Liver (tissue), 9 donors: ENCODE data around the gene TRMT13. TPM values are rescaled to one million over a fixed set of nuclear protein-coding genes. Genes with fewer than 3 reads are reported as not detected.

Experiments used
- DNase-seq: peaks from one replicate; pipeline ENCODE4 v3.0.0-alpha.2; 2017; ENCODE audit warnings: low spot score
- H3K27ac ChIP-seq, 2 donors: one replicate each; pipeline ENCODE4 v1.7.0; 2013; ENCODE audit warnings: inconsistent platforms in 2 of 2, low read length in 2 of 2, control low read depth in 1 of 2, low read depth in 1 of 2, mild to moderate bottlenecking in 1 of 2
- H3K27me3 ChIP-seq, 4 donors: one replicate each; pipeline versions ENCODE4 v1.6.1 to v1.7.0; 2013; ENCODE audit warnings: low read length in 3 of 4, inconsistent platforms in 1 of 4, mild to moderate bottlenecking in 1 of 4, moderate library complexity in 1 of 4; ENCODE audit not compliant: control insufficient read depth in 4 of 4, insufficient read depth in 4 of 4
- H3K36me3 ChIP-seq, 4 donors: one replicate each; pipeline versions ENCODE4 v1.6.1 to v1.7.0; 2013; ENCODE audit warnings: low read length in 3 of 4, mild to moderate bottlenecking in 3 of 4, low read depth in 1 of 4, moderate library complexity in 1 of 4; ENCODE audit not compliant: control insufficient read depth in 4 of 4, insufficient read depth in 3 of 4
- H3K4me1 ChIP-seq, 4 donors: one replicate each; pipeline versions ENCODE4 v1.6.1 to v1.7.0; 2013; ENCODE audit warnings: low read length in 3 of 4, mild to moderate bottlenecking in 3 of 4, moderate library complexity in 1 of 4; ENCODE audit not compliant: control insufficient read depth in 4 of 4, insufficient read depth in 4 of 4
- H3K4me3 ChIP-seq, 3 donors: one replicate each; pipeline versions ENCODE4 v1.6.1 to v1.7.0; 2013; ENCODE audit warnings: low read length in 3 of 3, control low read depth in 1 of 3, low read depth in 1 of 3, mild to moderate bottlenecking in 1 of 3
- H3K9ac ChIP-seq, 2 donors: one replicate each; pipeline ENCODE4 v1.7.0; 2013; ENCODE audit warnings: low read length in 2 of 2, mild to moderate bottlenecking in 2 of 2, moderate library complexity in 2 of 2, control low read depth in 1 of 2, low read depth in 1 of 2
- H3K9me3 ChIP-seq, 4 donors: one replicate each; pipeline versions ENCODE4 v1.6.1 to v1.7.0; 2013; ENCODE audit warnings: low read length in 3 of 4; ENCODE audit not compliant: control insufficient read depth in 4 of 4
- EGR1 ChIP-seq, 2 donors: IDR thresholded peaks; 2 replicates each; pipeline ENCODE4 v1.6.1; 2016 to 2018; ENCODE audit warnings: antibody characterized with exemption in 2 of 2, low read depth in 2 of 2
- FOXA1 ChIP-seq: IDR thresholded peaks from 2 replicates; pipeline ENCODE4 v1.6.1; 2016; ENCODE audit warnings: antibody characterized with exemption
- FOXA2 ChIP-seq: IDR thresholded peaks from 2 replicates; pipeline ENCODE4 v1.6.1; 2016; ENCODE audit warnings: antibody characterized with exemption
- GABPA ChIP-seq, 2 donors: IDR thresholded peaks in 1 of 2; conservative IDR thresholded peaks in 1 of 2; 2 replicates each; pipeline ENCODE4 v1.6.1; 2016; ENCODE audit warnings: antibody characterized with exemption in 2 of 2, mild to moderate bottlenecking in 1 of 2, moderate library complexity in 1 of 2
- HNF4A ChIP-seq, 2 donors: conservative IDR thresholded peaks; 2 replicates each; pipeline ENCODE4 v1.6.1; 2016; ENCODE audit warnings: antibody characterized with exemption in 2 of 2, mild to moderate bottlenecking in 2 of 2
- HNF4G ChIP-seq: IDR thresholded peaks from 2 replicates; pipeline ENCODE4 v1.6.1; 2016; ENCODE audit warnings: antibody characterized with exemption
- JUND ChIP-seq, 2 donors: IDR thresholded peaks; 2 replicates each; pipeline ENCODE4 v1.6.1; 2016; ENCODE audit warnings: antibody characterized with exemption in 2 of 2
- NR2F2 ChIP-seq: IDR thresholded peaks from 2 replicates; pipeline ENCODE4 v1.6.1; 2016; ENCODE audit warnings: antibody characterized with exemption
- RAD21 ChIP-seq, 2 donors: IDR thresholded peaks; 2 replicates each; pipeline ENCODE4 v1.6.1; 2016; ENCODE audit warnings: antibody characterized with exemption in 2 of 2, mild to moderate bottlenecking in 2 of 2
- RXRA ChIP-seq, 2 donors: IDR thresholded peaks; 2 replicates each; pipeline ENCODE4 v1.6.1; 2017 to 2018; ENCODE audit warnings: antibody characterized with exemption in 2 of 2, mild to moderate bottlenecking in 1 of 2
- SP1 ChIP-seq: IDR thresholded peaks from 2 replicates; pipeline ENCODE4 v1.6.1; 2018; ENCODE audit warnings: antibody characterized with exemption, mild to moderate bottlenecking
- TAF1 ChIP-seq: conservative IDR thresholded peaks from 2 replicates; pipeline ENCODE4 v1.6.1; 2016; ENCODE audit warnings: antibody characterized with exemption, mild to moderate bottlenecking
- YY1 ChIP-seq: IDR thresholded peaks from 2 replicates; pipeline ENCODE4 v1.6.1; 2016; ENCODE audit warnings: antibody characterized with exemption, mild to moderate bottlenecking
- WGBS: extraction: QIAGEN DNeasy Blood & Tissue Kit; methylation state at CpG from one replicate; pipeline ENCODE4 v1.1.7; 2013; 5-methylcytosine and 5-hydroxymethylcytosine counted together
- polyA plus RNA-seq, 2 donors: library from polyadenylated mRNA; stranded (reverse) in 1 of 2; unstranded in 1 of 2; fragments of 200-250 nt in 1 of 2; fragments of >200 nt in 1 of 2; fragmentation: Nextera tagmentation in 1 of 2; extraction: Ambion mirVana in 1 of 2; gene quantifications; one replicate each; pipeline versions ENCODE4 v1.2.1 to v1.2.3, GENCODE V29; 2013 to 2015
- total RNA-seq, 2 donors: library from RNA; depleted of rRNA; stranded (reverse); fragments of >200 nt; gene quantifications; one replicate each; pipeline ENCODE4 v1.2.3, GENCODE V29; 2014
- TF ChIP-seq, protein P1 (sequence below): IDR thresholded peaks from 2 replicates; pipeline ENCODE4 v1.6.1; 2016; ENCODE audit warnings: antibody characterized with exemption
- TF ChIP-seq, protein P2 (sequence below): IDR thresholded peaks from 2 replicates; pipeline ENCODE4 v1.6.1; 2016; ENCODE audit warnings: antibody characterized with exemption, mild to moderate bottlenecking
- TF ChIP-seq, protein P3 (sequence below): fragments of 150-350 bp; IDR thresholded peaks from 2 replicates; pipeline ENCODE4 v1.5.1; 2017; ENCODE audit warnings: improper control_type of control experiment, low read depth, low read length; ENCODE audit not compliant: missing input control
- TF ChIP-seq, protein P4 (sequence below): IDR thresholded peaks from 2 replicates; pipeline ENCODE4 v1.6.1; 2016; ENCODE audit warnings: antibody characterized with exemption
- TF ChIP-seq, protein P5 (sequence below): IDR thresholded peaks from 2 replicates; pipeline ENCODE4 v1.6.1; 2016; ENCODE audit warnings: antibody characterized with exemption
- donor health status: healthy.
- donor health status: healthy.
- donor health status: healthy.
- donor health status: healthy.
- donor health status: healthy.

The TRMT13 gene
- total and polyA plus RNA-seq, 4 donors = 3.5 to 11.2 (median 9.3) TPM

DNA sequence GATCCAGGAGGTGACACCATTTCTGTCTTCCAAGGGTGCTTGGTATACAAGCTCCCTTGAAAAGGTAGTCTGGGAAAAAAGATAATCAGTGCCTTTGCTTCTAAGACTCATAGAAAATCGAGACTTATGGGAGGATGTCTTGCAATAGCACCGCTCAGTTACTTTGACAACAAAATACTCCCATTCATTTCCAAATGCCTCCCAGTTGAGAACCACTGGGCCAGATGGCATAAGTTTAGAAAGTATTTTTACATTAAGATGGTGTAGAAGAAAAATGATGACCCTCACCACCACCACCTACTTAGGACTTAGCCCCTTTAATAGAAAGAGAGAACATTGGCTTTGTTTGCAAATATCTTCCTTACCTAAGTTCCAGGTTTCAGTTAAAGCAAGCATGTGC is 4.6 kb downstream of the TRMT13 start:
- Histone ChIP-seq H3K4me1 (peaks cover 4 to 14% (median 8%) of the 10 kb centered on the region in 4 donors), H3K36me3 (peaks cover 9 to 48% (median 41%) of the 10 kb centered on the region in 4 donors), H3K27me3 (no peaks in the 10 kb centered on the region), H3K9me3 (no peaks in the 10 kb centered on the region), H3K27ac (no peak overlapping the region), H3K9ac (no peak overlapping the region), H3K4me3 (no peak overlapping the region)
- TF ChIP-seq, protein P1, sequence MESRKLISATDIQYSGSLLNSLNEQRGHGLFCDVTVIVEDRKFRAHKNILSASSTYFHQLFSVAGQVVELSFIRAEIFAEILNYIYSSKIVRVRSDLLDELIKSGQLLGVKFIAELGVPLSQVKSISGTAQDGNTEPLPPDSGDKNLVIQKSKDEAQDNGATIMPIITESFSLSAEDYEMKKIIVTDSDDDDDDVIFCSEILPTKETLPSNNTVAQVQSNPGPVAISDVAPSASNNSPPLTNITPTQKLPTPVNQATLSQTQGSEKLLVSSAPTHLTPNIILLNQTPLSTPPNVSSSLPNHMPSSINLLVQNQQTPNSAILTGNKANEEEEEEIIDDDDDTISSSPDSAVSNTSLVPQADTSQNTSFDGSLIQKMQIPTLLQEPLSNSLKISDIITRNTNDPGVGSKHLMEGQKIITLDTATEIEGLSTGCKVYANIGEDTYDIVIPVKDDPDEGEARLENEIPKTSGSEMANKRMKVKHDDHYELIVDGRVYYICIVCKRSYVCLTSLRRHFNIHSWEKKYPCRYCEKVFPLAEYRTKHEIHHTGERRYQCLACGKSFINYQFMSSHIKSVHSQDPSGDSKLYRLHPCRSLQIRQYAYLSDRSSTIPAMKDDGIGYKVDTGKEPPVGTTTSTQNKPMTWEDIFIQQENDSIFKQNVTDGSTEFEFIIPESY = no peak
- TF ChIP-seq, protein P2, sequence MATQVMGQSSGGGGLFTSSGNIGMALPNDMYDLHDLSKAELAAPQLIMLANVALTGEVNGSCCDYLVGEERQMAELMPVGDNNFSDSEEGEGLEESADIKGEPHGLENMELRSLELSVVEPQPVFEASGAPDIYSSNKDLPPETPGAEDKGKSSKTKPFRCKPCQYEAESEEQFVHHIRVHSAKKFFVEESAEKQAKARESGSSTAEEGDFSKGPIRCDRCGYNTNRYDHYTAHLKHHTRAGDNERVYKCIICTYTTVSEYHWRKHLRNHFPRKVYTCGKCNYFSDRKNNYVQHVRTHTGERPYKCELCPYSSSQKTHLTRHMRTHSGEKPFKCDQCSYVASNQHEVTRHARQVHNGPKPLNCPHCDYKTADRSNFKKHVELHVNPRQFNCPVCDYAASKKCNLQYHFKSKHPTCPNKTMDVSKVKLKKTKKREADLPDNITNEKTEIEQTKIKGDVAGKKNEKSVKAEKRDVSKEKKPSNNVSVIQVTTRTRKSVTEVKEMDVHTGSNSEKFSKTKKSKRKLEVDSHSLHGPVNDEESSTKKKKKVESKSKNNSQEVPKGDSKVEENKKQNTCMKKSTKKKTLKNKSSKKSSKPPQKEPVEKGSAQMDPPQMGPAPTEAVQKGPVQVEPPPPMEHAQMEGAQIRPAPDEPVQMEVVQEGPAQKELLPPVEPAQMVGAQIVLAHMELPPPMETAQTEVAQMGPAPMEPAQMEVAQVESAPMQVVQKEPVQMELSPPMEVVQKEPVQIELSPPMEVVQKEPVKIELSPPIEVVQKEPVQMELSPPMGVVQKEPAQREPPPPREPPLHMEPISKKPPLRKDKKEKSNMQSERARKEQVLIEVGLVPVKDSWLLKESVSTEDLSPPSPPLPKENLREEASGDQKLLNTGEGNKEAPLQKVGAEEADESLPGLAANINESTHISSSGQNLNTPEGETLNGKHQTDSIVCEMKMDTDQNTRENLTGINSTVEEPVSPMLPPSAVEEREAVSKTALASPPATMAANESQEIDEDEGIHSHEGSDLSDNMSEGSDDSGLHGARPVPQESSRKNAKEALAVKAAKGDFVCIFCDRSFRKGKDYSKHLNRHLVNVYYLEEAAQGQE = no peak
- TF ChIP-seq SP1 (no peak), NR2F2 (no peak), RXRA (IDR thresholded peaks at IDR 0.05) (no peak), TAF1 (no peak), YY1 (no peak), HNF4G (no peak), EGR1 (IDR thresholded peaks at IDR 0.05; ENCODE audit: low read depth in 2 of 2) (no peak), HNF4A (conservative IDR thresholded peaks at IDR 0.05) (no peak), FOXA2 (no peak), JUND (IDR thresholded peaks at IDR 0.05) (no peak), RAD21 (IDR thresholded peaks at IDR 0.05) (no peak), GABPA (IDR thresholded peaks at IDR 0.05 in 1 of 2, conservative IDR thresholded peaks at IDR 0.05 in 1 of 2) (no peak), FOXA1 (no peak)
- TF ChIP-seq, protein P3, sequence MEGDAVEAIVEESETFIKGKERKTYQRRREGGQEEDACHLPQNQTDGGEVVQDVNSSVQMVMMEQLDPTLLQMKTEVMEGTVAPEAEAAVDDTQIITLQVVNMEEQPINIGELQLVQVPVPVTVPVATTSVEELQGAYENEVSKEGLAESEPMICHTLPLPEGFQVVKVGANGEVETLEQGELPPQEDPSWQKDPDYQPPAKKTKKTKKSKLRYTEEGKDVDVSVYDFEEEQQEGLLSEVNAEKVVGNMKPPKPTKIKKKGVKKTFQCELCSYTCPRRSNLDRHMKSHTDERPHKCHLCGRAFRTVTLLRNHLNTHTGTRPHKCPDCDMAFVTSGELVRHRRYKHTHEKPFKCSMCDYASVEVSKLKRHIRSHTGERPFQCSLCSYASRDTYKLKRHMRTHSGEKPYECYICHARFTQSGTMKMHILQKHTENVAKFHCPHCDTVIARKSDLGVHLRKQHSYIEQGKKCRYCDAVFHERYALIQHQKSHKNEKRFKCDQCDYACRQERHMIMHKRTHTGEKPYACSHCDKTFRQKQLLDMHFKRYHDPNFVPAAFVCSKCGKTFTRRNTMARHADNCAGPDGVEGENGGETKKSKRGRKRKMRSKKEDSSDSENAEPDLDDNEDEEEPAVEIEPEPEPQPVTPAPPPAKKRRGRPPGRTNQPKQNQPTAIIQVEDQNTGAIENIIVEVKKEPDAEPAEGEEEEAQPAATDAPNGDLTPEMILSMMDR = no peak
- TF ChIP-seq, protein P4, sequence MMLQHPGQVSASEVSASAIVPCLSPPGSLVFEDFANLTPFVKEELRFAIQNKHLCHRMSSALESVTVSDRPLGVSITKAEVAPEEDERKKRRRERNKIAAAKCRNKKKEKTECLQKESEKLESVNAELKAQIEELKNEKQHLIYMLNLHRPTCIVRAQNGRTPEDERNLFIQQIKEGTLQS = no peak
- TF ChIP-seq, protein P5, sequence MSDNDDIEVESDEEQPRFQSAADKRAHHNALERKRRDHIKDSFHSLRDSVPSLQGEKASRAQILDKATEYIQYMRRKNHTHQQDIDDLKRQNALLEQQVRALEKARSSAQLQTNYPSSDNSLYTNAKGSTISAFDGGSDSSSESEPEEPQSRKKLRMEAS = no peak
- DNase-seq = no peak
- WGBS = 99% methylated on average over 2 of the region's 2 CpGs
